GM19397 (cell line): ENCODE measurements around the gene DNASE1.
A peak's percentile ranks its signal among the peaks of the same experiment; 100 is the strongest.

Experiments used
- ATAC-seq: cut with Tn5 transposase; IDR thresholded peaks from one replicate; pipeline ENCODE4 v1.9.1; 2021; ENCODE audit warnings: mild to moderate bottlenecking, moderate library complexity; ENCODE audit not compliant: unreplicated experiment

The DNASE1 gene

GRCh38 chr16:3661922-3662321, 7.4 kb downstream of the DNASE1 start:
- ATAC-seq = no peak

- ATAC-seq = no peak
Measured at GRCh38 chr16:3662601-3663000, 8.1 kb downstream of the DNASE1 start.

- no peak for ATAC-seq
Measured at GRCh38 chr16:3664187-3664896, 9.9 kb downstream of the DNASE1 start.

GRCh38 chr16:3665508-3665907, 11.0 kb downstream of the DNASE1 start:
- no peak for ATAC-seq

GRCh38 chr16:3668626-3669025, 14.1 kb downstream of the DNASE1 start:
- no peak for ATAC-seq

GRCh38 chr16:3669082-3669481, 14.6 kb downstream of the DNASE1 start:
- ATAC-seq = no peak

- no peak for ATAC-seq
Measured at GRCh38 chr16:3670711-3671110, 16.2 kb downstream of the DNASE1 start.

- no peak for ATAC-seq
Measured at GRCh38 chr16:3671424-3671823, 16.9 kb downstream of the DNASE1 start.

GRCh38 chr16:3672571-3673041, 18.1 kb downstream of the DNASE1 start:
- no peak for ATAC-seq

- no peak for ATAC-seq
Measured at GRCh38 chr16:3673201-3673600, 18.7 kb downstream of the DNASE1 start.

- no peak for ATAC-seq
Measured at GRCh38 chr16:3673676-3674377, 19.3 kb downstream of the DNASE1 start.

- ATAC-seq = no peak
Measured at GRCh38 chr16:3674513-3675295, 20.2 kb downstream of the DNASE1 start.

- no peak for ATAC-seq
Measured at GRCh38 chr16:3675601-3676130, 21.2 kb downstream of the DNASE1 start.

- ATAC-seq = no peak
Measured at GRCh38 chr16:3677994-3678393, 23.5 kb downstream of the DNASE1 start.

- no peak for ATAC-seq
Measured at GRCh38 chr16:3681206-3681605, 26.7 kb downstream of the DNASE1 start.

- no peak for ATAC-seq
Measured at GRCh38 chr16:3687021-3687420, 32.5 kb downstream of the DNASE1 start.

GRCh38 chr16:3687792-3688191, 33.3 kb downstream of the DNASE1 start:
- no peak for ATAC-seq

- ATAC-seq = no peak
Measured at GRCh38 chr16:3689731-3690130, 35.2 kb downstream of the DNASE1 start.

- ATAC-seq = peak; percentile 64
Measured at GRCh38 chr16:3690470-3690928, 36.0 kb downstream of the DNASE1 start.

- ATAC-seq = no peak
Measured at GRCh38 chr16:3690980-3691720, 36.7 kb downstream of the DNASE1 start.

- ATAC-seq = no peak
Measured at GRCh38 chr16:3691761-3692160, 37.3 kb downstream of the DNASE1 start.
